ENCODE results near the gene UROS. TPM values are rescaled to one million over a fixed set of nuclear protein-coding genes. Genes with fewer than 3 reads are reported as not detected.

Gene UROS
- total and polyA plus RNA-seq, 4 donors = 24.9 to 157 (median 37.9) TPM

DNA sequence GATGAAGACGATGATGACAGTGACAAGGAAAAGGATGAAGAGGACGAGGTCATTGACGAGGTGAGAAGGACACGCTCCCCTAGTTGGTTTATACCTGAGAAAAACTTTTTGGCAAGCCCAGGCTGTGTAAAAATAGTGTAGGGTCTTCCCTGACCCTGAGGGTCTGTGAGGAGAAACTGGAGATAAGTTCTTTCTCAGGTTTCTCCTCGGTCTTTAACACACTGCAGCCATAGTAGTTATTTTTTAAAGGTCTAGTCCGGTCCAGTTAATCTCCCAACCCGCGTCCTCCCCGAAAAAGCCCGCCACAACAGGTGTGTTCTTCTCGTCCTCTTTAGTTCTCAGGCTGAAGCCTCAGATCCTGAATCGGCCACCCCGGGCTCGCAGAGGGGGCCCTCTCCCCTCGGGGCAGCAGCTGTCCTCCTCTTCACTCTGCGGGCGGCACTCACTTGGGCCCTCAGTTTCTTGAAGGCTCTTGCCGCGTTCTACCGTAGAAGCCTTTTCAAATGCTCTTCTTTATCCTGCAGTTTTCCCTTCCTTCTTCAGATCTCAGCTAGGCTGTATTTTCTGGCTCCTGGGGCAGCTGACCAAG lies 699 bp upstream of the UROS start:
- TF ChIP-seq YY1 (IDR thresholded peaks at IDR 0.05) (peak; percentile 55), RAD21 (IDR thresholded peaks at IDR 0.05) (no peak)
- no peak for DNase-seq (ENCODE audit: low spot score)
- peak overlapping the region; percentile 78 to 100 (median 97) for H3K4me3 ChIP-seq (ENCODE audit: low read depth in 1 of 3, low read length in 3 of 3)
- peaks cover 3 to 42% (median 40%) of the 10 kb centered on the region in 4 donors for H3K4me1 ChIP-seq (ENCODE audit: control insufficient read depth in 4 of 4, insufficient read depth in 4 of 4, low read length in 3 of 4)
- H3K27me3 ChIP-seq (ENCODE audit: control insufficient read depth in 4 of 4, insufficient read depth in 4 of 4, low read length in 3 of 4) = no peaks in the 10 kb centered on the region
- peaks cover 4 to 15% (median 14%) of the 10 kb centered on the region in 4 donors for H3K36me3 ChIP-seq (ENCODE audit: control insufficient read depth in 4 of 4, insufficient read depth in 3 of 4, low read depth in 1 of 4, low read length in 3 of 4)
- under 1% methylated on average over 20 of the region's 20 CpGs for WGBS
- peak overlapping the region; percentile 82 to 91 for H3K27ac ChIP-seq (ENCODE audit: low read depth in 1 of 2, low read length in 2 of 2)
- H3K9me3 ChIP-seq (ENCODE audit: control insufficient read depth in 4 of 4, low read length in 3 of 4) = no peaks in the 10 kb centered on the region
- H3K9ac ChIP-seq (ENCODE audit: low read depth in 1 of 2, low read length in 2 of 2) = peak overlapping the region; percentile 61 to 65

GRCh38 chr10:125820701-125821100 lies 2.4 kb downstream of the UROS start:
- H3K9ac ChIP-seq (ENCODE audit: low read depth in 1 of 2, low read length in 2 of 2) = no peak overlapping the region
- TF ChIP-seq GABPA (IDR thresholded peaks at IDR 0.05 in 1 of 2, conservative IDR thresholded peaks at IDR 0.05 in 1 of 2) (no peak), RXRA (IDR thresholded peaks at IDR 0.05) (no peak), EGR1 (IDR thresholded peaks at IDR 0.05; ENCODE audit: low read depth in 2 of 2) (no peak), HNF4A (conservative IDR thresholded peaks at IDR 0.05) (no peak), TAF1 (conservative IDR thresholded peaks at IDR 0.05) (no peak), FOXA1 (IDR thresholded peaks at IDR 0.05) (no peak), HNF4G (IDR thresholded peaks at IDR 0.05) (no peak), JUND (IDR thresholded peaks at IDR 0.05) (no peak), NR2F2 (IDR thresholded peaks at IDR 0.05) (no peak), YY1 (IDR thresholded peaks at IDR 0.05) (no peak), RAD21 (IDR thresholded peaks at IDR 0.05) (no peak)
- TF ChIP-seq, protein P1, sequence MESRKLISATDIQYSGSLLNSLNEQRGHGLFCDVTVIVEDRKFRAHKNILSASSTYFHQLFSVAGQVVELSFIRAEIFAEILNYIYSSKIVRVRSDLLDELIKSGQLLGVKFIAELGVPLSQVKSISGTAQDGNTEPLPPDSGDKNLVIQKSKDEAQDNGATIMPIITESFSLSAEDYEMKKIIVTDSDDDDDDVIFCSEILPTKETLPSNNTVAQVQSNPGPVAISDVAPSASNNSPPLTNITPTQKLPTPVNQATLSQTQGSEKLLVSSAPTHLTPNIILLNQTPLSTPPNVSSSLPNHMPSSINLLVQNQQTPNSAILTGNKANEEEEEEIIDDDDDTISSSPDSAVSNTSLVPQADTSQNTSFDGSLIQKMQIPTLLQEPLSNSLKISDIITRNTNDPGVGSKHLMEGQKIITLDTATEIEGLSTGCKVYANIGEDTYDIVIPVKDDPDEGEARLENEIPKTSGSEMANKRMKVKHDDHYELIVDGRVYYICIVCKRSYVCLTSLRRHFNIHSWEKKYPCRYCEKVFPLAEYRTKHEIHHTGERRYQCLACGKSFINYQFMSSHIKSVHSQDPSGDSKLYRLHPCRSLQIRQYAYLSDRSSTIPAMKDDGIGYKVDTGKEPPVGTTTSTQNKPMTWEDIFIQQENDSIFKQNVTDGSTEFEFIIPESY (IDR thresholded peaks at IDR 0.05) = no peak
- TF ChIP-seq, protein P2, sequence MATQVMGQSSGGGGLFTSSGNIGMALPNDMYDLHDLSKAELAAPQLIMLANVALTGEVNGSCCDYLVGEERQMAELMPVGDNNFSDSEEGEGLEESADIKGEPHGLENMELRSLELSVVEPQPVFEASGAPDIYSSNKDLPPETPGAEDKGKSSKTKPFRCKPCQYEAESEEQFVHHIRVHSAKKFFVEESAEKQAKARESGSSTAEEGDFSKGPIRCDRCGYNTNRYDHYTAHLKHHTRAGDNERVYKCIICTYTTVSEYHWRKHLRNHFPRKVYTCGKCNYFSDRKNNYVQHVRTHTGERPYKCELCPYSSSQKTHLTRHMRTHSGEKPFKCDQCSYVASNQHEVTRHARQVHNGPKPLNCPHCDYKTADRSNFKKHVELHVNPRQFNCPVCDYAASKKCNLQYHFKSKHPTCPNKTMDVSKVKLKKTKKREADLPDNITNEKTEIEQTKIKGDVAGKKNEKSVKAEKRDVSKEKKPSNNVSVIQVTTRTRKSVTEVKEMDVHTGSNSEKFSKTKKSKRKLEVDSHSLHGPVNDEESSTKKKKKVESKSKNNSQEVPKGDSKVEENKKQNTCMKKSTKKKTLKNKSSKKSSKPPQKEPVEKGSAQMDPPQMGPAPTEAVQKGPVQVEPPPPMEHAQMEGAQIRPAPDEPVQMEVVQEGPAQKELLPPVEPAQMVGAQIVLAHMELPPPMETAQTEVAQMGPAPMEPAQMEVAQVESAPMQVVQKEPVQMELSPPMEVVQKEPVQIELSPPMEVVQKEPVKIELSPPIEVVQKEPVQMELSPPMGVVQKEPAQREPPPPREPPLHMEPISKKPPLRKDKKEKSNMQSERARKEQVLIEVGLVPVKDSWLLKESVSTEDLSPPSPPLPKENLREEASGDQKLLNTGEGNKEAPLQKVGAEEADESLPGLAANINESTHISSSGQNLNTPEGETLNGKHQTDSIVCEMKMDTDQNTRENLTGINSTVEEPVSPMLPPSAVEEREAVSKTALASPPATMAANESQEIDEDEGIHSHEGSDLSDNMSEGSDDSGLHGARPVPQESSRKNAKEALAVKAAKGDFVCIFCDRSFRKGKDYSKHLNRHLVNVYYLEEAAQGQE (IDR thresholded peaks at IDR 0.05) = no peak
- TF ChIP-seq, protein P3, sequence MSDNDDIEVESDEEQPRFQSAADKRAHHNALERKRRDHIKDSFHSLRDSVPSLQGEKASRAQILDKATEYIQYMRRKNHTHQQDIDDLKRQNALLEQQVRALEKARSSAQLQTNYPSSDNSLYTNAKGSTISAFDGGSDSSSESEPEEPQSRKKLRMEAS (IDR thresholded peaks at IDR 0.05) = no peak
- no peak overlapping the region for H3K4me3 ChIP-seq (ENCODE audit: low read depth in 1 of 3, low read length in 3 of 3)
- no peaks in the 10 kb centered on the region for H3K27me3 ChIP-seq (ENCODE audit: control insufficient read depth in 4 of 4, insufficient read depth in 4 of 4, low read length in 3 of 4)
- H3K9me3 ChIP-seq (ENCODE audit: control insufficient read depth in 4 of 4, low read length in 3 of 4) = no peaks in the 10 kb centered on the region
- WGBS = 20% methylated on average over 1 of the region's 1 CpG
- peaks cover 5 to 35% (median 33%) of the 10 kb centered on the region in 4 donors for H3K4me1 ChIP-seq (ENCODE audit: control insufficient read depth in 4 of 4, insufficient read depth in 4 of 4, low read length in 3 of 4)
- H3K36me3 ChIP-seq (ENCODE audit: control insufficient read depth in 4 of 4, insufficient read depth in 3 of 4, low read depth in 1 of 4, low read length in 3 of 4) = peaks cover 0 to 5% (median under 1%) of the 10 kb centered on the region in 4 donors
- peak overlapping the region in 1 of 2 donors; percentile 22 for H3K27ac ChIP-seq (ENCODE audit: low read depth in 1 of 2, low read length in 2 of 2)
- DNase-seq (ENCODE audit: low spot score) = no peak
